Keratinocyte (primary cell): ENCODE data around the gene DYNC1I1.

Experiments used
- EZH2 ChIP-seq: IDR thresholded peaks from one replicate; pipeline ENCODE4 v1.6.1; 2012; ENCODE audit warnings: inconsistent platforms, mild to moderate bottlenecking, low read length, moderate library complexity
- TF ChIP-seq, protein P1 (sequence below), 3 experiments: IDR thresholded peaks in 1 of 3; conservative IDR thresholded peaks in 1 of 3; optimal IDR thresholded peaks in 1 of 3; 2 replicates in 2 of 3; 3 replicates in 1 of 3; pipeline versions ENCODE3 to v1.5.1; 2011; ENCODE audit warnings: low read length in 3 of 3, mild to moderate bottlenecking in 3 of 3, moderate library complexity in 2 of 3, control low read depth in 1 of 3, inconsistent platforms in 1 of 3; ENCODE audit not compliant: insufficient read depth in 2 of 3; ENCODE audit errors: extremely low read depth in 1 of 3

DNA sequence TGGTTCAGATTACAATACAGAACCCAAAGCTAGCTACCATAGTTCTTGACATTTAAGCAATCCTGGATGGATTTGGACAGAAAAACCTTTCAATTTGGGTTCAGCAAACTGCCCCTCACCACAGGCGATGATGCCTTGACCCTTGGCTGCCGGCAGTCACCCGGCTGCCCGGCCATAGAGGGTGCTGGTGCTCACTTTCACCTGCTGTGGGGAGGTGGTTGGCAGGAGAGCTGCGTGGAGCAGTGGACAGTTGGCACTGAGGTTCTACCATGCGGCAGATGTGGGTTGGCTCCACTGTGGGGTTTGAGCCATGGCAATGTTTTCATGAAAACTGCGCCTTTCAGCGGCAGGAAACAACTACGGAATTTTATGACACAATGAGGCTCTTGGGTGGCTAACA is 99.5 kb downstream of the DYNC1I1 start:
- TF ChIP-seq, protein P1, sequence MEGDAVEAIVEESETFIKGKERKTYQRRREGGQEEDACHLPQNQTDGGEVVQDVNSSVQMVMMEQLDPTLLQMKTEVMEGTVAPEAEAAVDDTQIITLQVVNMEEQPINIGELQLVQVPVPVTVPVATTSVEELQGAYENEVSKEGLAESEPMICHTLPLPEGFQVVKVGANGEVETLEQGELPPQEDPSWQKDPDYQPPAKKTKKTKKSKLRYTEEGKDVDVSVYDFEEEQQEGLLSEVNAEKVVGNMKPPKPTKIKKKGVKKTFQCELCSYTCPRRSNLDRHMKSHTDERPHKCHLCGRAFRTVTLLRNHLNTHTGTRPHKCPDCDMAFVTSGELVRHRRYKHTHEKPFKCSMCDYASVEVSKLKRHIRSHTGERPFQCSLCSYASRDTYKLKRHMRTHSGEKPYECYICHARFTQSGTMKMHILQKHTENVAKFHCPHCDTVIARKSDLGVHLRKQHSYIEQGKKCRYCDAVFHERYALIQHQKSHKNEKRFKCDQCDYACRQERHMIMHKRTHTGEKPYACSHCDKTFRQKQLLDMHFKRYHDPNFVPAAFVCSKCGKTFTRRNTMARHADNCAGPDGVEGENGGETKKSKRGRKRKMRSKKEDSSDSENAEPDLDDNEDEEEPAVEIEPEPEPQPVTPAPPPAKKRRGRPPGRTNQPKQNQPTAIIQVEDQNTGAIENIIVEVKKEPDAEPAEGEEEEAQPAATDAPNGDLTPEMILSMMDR (optimal IDR thresholded peaks at IDR 0.05 in 1 of 3, IDR thresholded peaks at IDR 0.05 in 1 of 3, conservative IDR thresholded peaks at IDR 0.05 in 1 of 3; ENCODE audit: extremely low read depth in 1 of 3, insufficient read depth in 2 of 3, low read length in 3 of 3) = no peak
- TF ChIP-seq EZH2 = no peak
